H9 (cell line): Measurements from ENCODE around the gene TRIM50. TPM values are rescaled to one million over a fixed set of nuclear protein-coding genes. Genes with fewer than 3 reads are reported as not detected.

Experiments used
- DNase-seq: peaks from one replicate; pipeline ENCODE4 v3.0.0-alpha.2; 2017
- H2AFZ ChIP-seq: one replicate; pipeline ENCODE4 v1.6.1; 2013; ENCODE audit warnings: mild to moderate bottlenecking, low read length, control low read depth, moderate library complexity
- H2AK5ac ChIP-seq: 2 replicates; pipeline ENCODE4 v1.6.1; 2013; ENCODE audit warnings: low read length, control low read depth, mixed read lengths; ENCODE audit not compliant: insufficient read length
- H2BK120ac ChIP-seq: one replicate; pipeline ENCODE4 v1.6.1; 2013; ENCODE audit warnings: low read depth, mild to moderate bottlenecking, low read length, control low read depth, inconsistent platforms; ENCODE audit not compliant: poor library complexity, severe bottlenecking
- H2BK12ac ChIP-seq: 2 replicates; pipeline ENCODE4 v1.6.1; 2013; ENCODE audit warnings: low read length, control low read depth, mixed read lengths, low read depth; ENCODE audit not compliant: insufficient read length
- H2BK15ac ChIP-seq: 2 replicates; pipeline ENCODE4 v1.6.1; 2013; ENCODE audit warnings: low read depth, low read length, control low read depth
- H2BK20ac ChIP-seq: one replicate; pipeline ENCODE4 v1.6.1; 2013; ENCODE audit warnings: low read depth, mild to moderate bottlenecking, low read length, control low read depth, inconsistent platforms; ENCODE audit not compliant: poor library complexity, severe bottlenecking
- H2BK5ac ChIP-seq: 2 replicates; pipeline ENCODE4 v1.6.1; 2013; ENCODE audit warnings: low read length, control low read depth, mixed read lengths; ENCODE audit not compliant: insufficient read length
- H3K14ac ChIP-seq: 2 replicates; pipeline ENCODE4 v1.6.1; 2013; ENCODE audit warnings: low read length, control low read depth; ENCODE audit not compliant: insufficient read depth
- H3K18ac ChIP-seq: 2 replicates; pipeline ENCODE4 v1.6.1; 2013; ENCODE audit warnings: low read depth, mild to moderate bottlenecking, mixed read lengths, low read length, control low read depth; ENCODE audit not compliant: insufficient read length
- H3K23ac ChIP-seq: 2 replicates; pipeline ENCODE4 v1.6.1; 2013; ENCODE audit warnings: low read length, control low read depth, mixed read lengths, low read depth; ENCODE audit not compliant: insufficient read length
- H3K23me2 ChIP-seq: 2 replicates; pipeline ENCODE4 v1.6.1; 2013; ENCODE audit warnings: low read depth, mild to moderate bottlenecking, mixed read lengths, low read length, control low read depth; ENCODE audit not compliant: insufficient read length, poor library complexity, severe bottlenecking
- H3K27ac ChIP-seq: 2 replicates; pipeline ENCODE4 v1.5.1; 2013; ENCODE audit warnings: low read length, control low read depth, mixed read lengths, low read depth; ENCODE audit not compliant: insufficient read length
- H3K27me3 ChIP-seq: 2 replicates; pipeline ENCODE4 v1.6.1; 2013; ENCODE audit warnings: low read length, control low read depth, inconsistent platforms; ENCODE audit not compliant: insufficient read depth
- H3K4ac ChIP-seq: 2 replicates; pipeline ENCODE4 v1.6.1; 2013; ENCODE audit warnings: low read depth, mild to moderate bottlenecking, control low read depth, inconsistent platforms, low read length, moderate library complexity
- H3K4me1 ChIP-seq: 2 replicates; pipeline ENCODE4 v1.6.1; 2013; ENCODE audit warnings: low read length, control low read depth, inconsistent platforms; ENCODE audit not compliant: insufficient read depth
- H3K4me2 ChIP-seq: 2 replicates; pipeline ENCODE4 v1.6.1; 2013; ENCODE audit warnings: low read length, control low read depth, mixed read lengths; ENCODE audit not compliant: insufficient read length, insufficient read depth
- H3K56ac ChIP-seq: 2 replicates; pipeline ENCODE4 v1.6.1; 2013; ENCODE audit warnings: low read depth, mild to moderate bottlenecking, mixed read lengths, low read length, control low read depth; ENCODE audit not compliant: insufficient read length
- H3K79me1 ChIP-seq: 2 replicates; pipeline ENCODE4 v1.6.1; 2013; ENCODE audit warnings: low read depth, mild to moderate bottlenecking, moderate library complexity, low read length, control low read depth, inconsistent platforms; ENCODE audit not compliant: insufficient read depth, poor library complexity, severe bottlenecking
- H3K79me2 ChIP-seq: 2 replicates; pipeline ENCODE4 v1.6.1; 2013; ENCODE audit warnings: low read length, control low read depth, inconsistent platforms; ENCODE audit not compliant: insufficient read depth
- H3K9ac ChIP-seq: 2 replicates; pipeline ENCODE4 v1.6.1; 2013; ENCODE audit warnings: low read length, control low read depth, mixed read lengths; ENCODE audit not compliant: insufficient read length; ENCODE audit errors: extremely low read depth
- H3K9me3 ChIP-seq: one replicate; pipeline ENCODE4 v1.6.1; 2013; ENCODE audit warnings: low read depth, low read length, inconsistent platforms; ENCODE audit not compliant: control insufficient read depth
- H3T11ph ChIP-seq: one replicate; pipeline ENCODE4 v1.6.1; 2013; ENCODE audit warnings: mild to moderate bottlenecking, low read length, control low read depth, inconsistent platforms
- H4K20me1 ChIP-seq: one replicate; pipeline ENCODE4 v1.6.1; 2013; ENCODE audit not compliant: control insufficient read depth, insufficient read length, insufficient read depth
- H4K5ac ChIP-seq: 2 replicates; pipeline ENCODE4 v1.6.1; 2013; ENCODE audit warnings: low read depth, mild to moderate bottlenecking, mixed read lengths, low read length, control low read depth; ENCODE audit not compliant: insufficient read length
- H4K8ac ChIP-seq: replicated peaks from 2 replicates; pipeline ENCODE4 v1.6.1; 2013; ENCODE audit warnings: low read length, control low read depth, mixed read lengths, low read depth; ENCODE audit not compliant: insufficient read length
- H4K91ac ChIP-seq: 2 replicates; pipeline ENCODE4 v1.6.1; 2013; ENCODE audit warnings: low read depth, mild to moderate bottlenecking, moderate library complexity, mixed read lengths, low read length, control low read depth; ENCODE audit not compliant: insufficient read length
- H3K27ac Mint-ChIP-seq, 3 experiments: 2 replicates in 2 of 3; 3 replicates in 1 of 3; pipeline ENCODE4 v1.8.0; 2020 to 2021; ENCODE audit warnings: mixed read lengths in 3 of 3, mild to moderate bottlenecking in 1 of 3, moderate library complexity in 1 of 3
- H3K27me3 Mint-ChIP-seq: 2 replicates; pipeline ENCODE4 v1.8.0; 2021; ENCODE audit warnings: low read depth, mild to moderate bottlenecking, moderate library complexity, mixed read lengths
- H3K36me3 Mint-ChIP-seq, 3 experiments: 2 replicates in 2 of 3; 3 replicates in 1 of 3; pipeline ENCODE4 v1.8.0; 2020 to 2021; ENCODE audit warnings: low read depth in 3 of 3, mixed read lengths in 3 of 3; ENCODE audit not compliant: insufficient read depth in 1 of 3
- H3K4me1 Mint-ChIP-seq, 2 experiments: 2 replicates each; pipeline ENCODE4 v1.8.0; 2020; ENCODE audit warnings: mixed read lengths in 2 of 2
- H3K4me3 Mint-ChIP-seq, 2 experiments: 2 replicates in 1 of 2; 3 replicates in 1 of 2; pipeline ENCODE4 v1.8.0; 2020 to 2021; ENCODE audit warnings: mild to moderate bottlenecking in 2 of 2, mixed read lengths in 2 of 2, moderate library complexity in 1 of 2
- H3K9me3 Mint-ChIP-seq, 2 experiments: 2 replicates in 1 of 2; 3 replicates in 1 of 2; pipeline ENCODE4 v1.8.0; 2020; ENCODE audit warnings: mild to moderate bottlenecking in 2 of 2, mixed read lengths in 2 of 2, moderate library complexity in 1 of 2
- CTCF ChIP-seq: fragments of 200-600 bp; sonication (generic); conservative IDR thresholded peaks from 3 replicates; pipeline ENCODE4 v1.8.0; 2021; ENCODE audit warnings: antibody characterized with exemption, mild to moderate bottlenecking
- WGBS: extraction: QIAGEN DNeasy Blood & Tissue Kit; methylation state at CpG from one replicate; pipeline ENCODE4 v1.1.7; 2013; ENCODE audit warnings: missing lambda C conversion rate, low lambda C conversion rate, mixed read lengths; ENCODE audit not compliant: insufficient read length; ENCODE audit errors: extremely low coverage; 5-methylcytosine and 5-hydroxymethylcytosine counted together
- total RNA-seq: library from RNA; stranded (reverse); gene quantifications from 2 replicates; pipeline ENCODE4 v1.2.1, GENCODE V29; 2021

TRIM50 gene
- total RNA-seq, 1 experiment from 2014 or later, result not detected

DNA sequence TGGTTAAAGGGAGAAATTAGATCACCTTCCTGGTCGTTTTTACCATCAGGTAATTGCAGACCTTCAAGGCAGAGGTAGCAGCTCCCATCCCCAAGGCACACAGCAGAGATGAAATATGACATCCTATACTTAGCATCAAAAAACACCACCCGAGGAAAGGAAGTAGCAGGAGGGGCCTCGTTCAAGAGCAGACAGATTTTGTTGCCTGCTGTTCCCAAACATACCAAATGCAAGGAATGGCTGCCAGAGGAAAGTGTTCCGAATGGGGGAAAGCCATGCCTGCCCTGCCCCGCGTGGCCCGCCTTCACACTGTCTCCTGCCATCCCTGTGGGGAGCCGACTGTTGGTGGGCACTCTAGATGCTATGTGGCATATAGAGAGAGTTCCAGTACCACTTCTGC lies 18.1 kb upstream of the TRIM50 start:
- no peak overlapping the region for H3K23ac ChIP-seq
- Mint-ChIP-seq H3K4me1 (peaks cover 23 to 34% of the 10 kb centered on the region in 2 experiments), H3K27me3 (peaks cover 5% of the 10 kb centered on the region; the same call in 1 of the 2 replicates), H3K9me3 (no peaks in the 10 kb centered on the region), H3K4me3 (no peak overlapping the region), H3K36me3 (no peaks in the 10 kb centered on the region), H3K27ac (peak overlapping the region in 1 of 3 experiments; percentile 66; a peak in 1 of 7 replicates)
- H3K27ac ChIP-seq, result no peak overlapping the region
- H2BK120ac ChIP-seq, result no peak overlapping the region
- H3K27me3 ChIP-seq, result no peaks in the 10 kb centered on the region
- no peak overlapping the region for H2AFZ ChIP-seq
- H2BK15ac ChIP-seq, result no peak overlapping the region
- H2BK12ac ChIP-seq, result no peak overlapping the region
- H3K79me1 ChIP-seq, result no peaks in the 10 kb centered on the region
- no peak overlapping the region for H4K91ac ChIP-seq
- no peaks in the 10 kb centered on the region for H3K23me2 ChIP-seq
- H3K79me2 ChIP-seq, result no peaks in the 10 kb centered on the region
- no peaks in the 10 kb centered on the region for H3K9me3 ChIP-seq
- no peak overlapping the region for H2BK5ac ChIP-seq
- H3K9ac ChIP-seq, result no peak overlapping the region
- no peak overlapping the region for H2AK5ac ChIP-seq
- no peak overlapping the region for H3K4me2 ChIP-seq
- no CpG with 5 or more reads among the region's 8 CpGs for WGBS
- no peak overlapping the region for H3K4ac ChIP-seq
- H3K14ac ChIP-seq, result no peak overlapping the region; the same call in 1 of the 2 replicates
- H4K20me1 ChIP-seq, result no peaks in the 10 kb centered on the region
- no peak overlapping the region for H3K56ac ChIP-seq
- DNase-seq, result no peak
- no peak for TF ChIP-seq CTCF
- no peak overlapping the region for H3K18ac ChIP-seq
- H3T11ph ChIP-seq, result no peak overlapping the region
- H4K8ac ChIP-seq, result no peak overlapping the region
- peaks cover 3% of the 10 kb centered on the region; the same call in 1 of the 2 replicates for H3K4me1 ChIP-seq
- no peak overlapping the region for H4K5ac ChIP-seq
- no peak overlapping the region for H2BK20ac ChIP-seq
